Left lung (tissue), 10 donors: ENCODE results near the gene SPTBN5. TPM values are rescaled to one million over a fixed set of nuclear protein-coding genes. Genes with fewer than 3 reads are reported as not detected.
A peak's percentile ranks its signal among the peaks of the same experiment; 100 is the strongest.

Experiments
- ATAC-seq: fragments of 200-7000 bp; cut with Tn5 transposase; one replicate; pipeline ENCODE4 v1.9.1; 2020; ENCODE audit warnings: moderate library complexity
- DNase-seq, 4 donors: peaks; one replicate each; pipeline ENCODE4 v3.0.0-alpha.2; 2013 to 2020
- H3K27ac ChIP-seq, 2 donors: fragments of 200-600 bp; sonication (generic) in 1 of 2; one replicate each; pipeline versions ENCODE4 v1.5.0 to v1.8.0; 2020 to 2021
- H3K27me3 ChIP-seq, 2 donors: fragments of 200-600 bp; sonication (generic) in 1 of 2; one replicate each; pipeline versions ENCODE4 v1.5.0 to v1.8.0; 2020 to 2021
- H3K36me3 ChIP-seq, 2 donors: fragments of 200-600 bp; sonication (generic) in 1 of 2; one replicate each; pipeline versions ENCODE4 v1.5.0 to v1.8.0; 2020 to 2021
- H3K4me1 ChIP-seq, 2 donors: fragments of 200-600 bp; one replicate each; pipeline ENCODE4 v1.8.0; 2021
- H3K4me3 ChIP-seq, 2 donors: fragments of 200-600 bp; sonication (generic) in 1 of 2; one replicate each; pipeline versions ENCODE4 v1.5.0 to v1.8.0; 2020 to 2021; ENCODE audit warnings: mild to moderate bottlenecking in 1 of 2
- H3K9me3 ChIP-seq, 2 donors: fragments of 200-600 bp; sonication (generic) in 1 of 2; one replicate each; pipeline versions ENCODE4 v1.5.0 to v1.8.0; 2020 to 2021
- intact Hi-C, 2 donors: fragments of 100-400 bp; cut with DNase I; formaldehyde crosslinking; loops; one replicate each; pipeline versions ENCODE4 v1.11.2 to v1.14.2; 2022
- microRNA-seq, 2 donors: library from miRNA; unstranded; fragments of <30 nt; microRNA quantifications; one replicate each; pipeline ENCODE4, GENCODE V29; 2019
- polyA plus RNA-seq, 6 donors: library from polyadenylated mRNA; unstranded; fragments of 120-200 nt; gene quantifications; one replicate each; pipeline ENCODE4 v1.2.1, GENCODE V29; 2013; ENCODE audit not compliant: insufficient read length in 6 of 6
- total RNA-seq, 2 donors: library from RNA; stranded (reverse); fragmentation: NEBNext Ultra II Directional; extraction: Animal tissue kit (Norgen Biotek cat#: 25700); gene quantifications; one replicate each; pipeline ENCODE4 v1.2.1, GENCODE V29; 2021
- TF ChIP-seq, protein P1 (sequence below), 2 donors: fragments of 200-600 bp; sonication (generic) in 1 of 2; IDR thresholded peaks; one replicate each; pipeline versions ENCODE4 v1.5.0 to v1.8.0; 2021; ENCODE audit warnings: antibody characterized with exemption in 2 of 2
- donor health status: DM: no; HTN: yes; CAD: no.
- donor health status: DM: no; HTN: no; CAD: no.

The SPTBN5 gene
- total and polyA plus RNA-seq, 8 donors = 0.67 to 4.8 (median 1.3) TPM

DNA sequence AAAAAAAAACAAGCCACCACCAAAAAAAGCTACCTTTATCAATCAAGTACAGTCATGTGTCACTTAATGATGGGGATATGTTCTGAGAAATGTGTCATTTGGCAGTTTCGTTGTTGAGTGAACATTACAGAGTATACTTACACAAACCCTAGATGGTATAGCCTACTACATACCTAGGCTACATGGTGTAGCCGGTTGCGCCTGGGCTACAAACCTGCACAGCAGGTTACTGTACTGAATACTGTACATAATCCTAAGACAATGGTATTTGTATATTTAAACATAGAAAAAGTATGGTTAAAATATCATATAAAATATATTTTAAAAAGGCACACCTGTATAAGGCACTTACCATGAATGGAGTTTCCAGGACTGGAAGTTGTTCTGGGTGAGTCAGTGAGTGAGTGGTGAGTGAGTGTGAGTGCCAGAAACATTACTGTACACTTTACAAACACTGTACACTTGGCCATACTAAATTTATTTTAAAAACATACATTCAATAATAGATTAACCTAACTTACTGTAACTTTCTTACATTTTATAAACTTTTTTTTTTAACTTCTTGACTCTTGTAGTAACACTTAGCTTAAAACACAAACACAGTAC, 91.9 kb downstream of the SPTBN5 start:
- Histone ChIP-seq H3K4me1 (peaks cover under 1 to 2% of the 10 kb centered on the region in 2 donors), H3K9me3 (no peaks in the 10 kb centered on the region), H3K27ac (no peak overlapping the region), H3K36me3 (peaks cover 0 to 22% of the 10 kb centered on the region in 2 donors), H3K27me3 (no peaks in the 10 kb centered on the region), H3K4me3 (no peak overlapping the region)
- ATAC-seq = no peak
- DNase-seq = no peak
- intact Hi-C loops = no loop called here
- TF ChIP-seq, protein P1, sequence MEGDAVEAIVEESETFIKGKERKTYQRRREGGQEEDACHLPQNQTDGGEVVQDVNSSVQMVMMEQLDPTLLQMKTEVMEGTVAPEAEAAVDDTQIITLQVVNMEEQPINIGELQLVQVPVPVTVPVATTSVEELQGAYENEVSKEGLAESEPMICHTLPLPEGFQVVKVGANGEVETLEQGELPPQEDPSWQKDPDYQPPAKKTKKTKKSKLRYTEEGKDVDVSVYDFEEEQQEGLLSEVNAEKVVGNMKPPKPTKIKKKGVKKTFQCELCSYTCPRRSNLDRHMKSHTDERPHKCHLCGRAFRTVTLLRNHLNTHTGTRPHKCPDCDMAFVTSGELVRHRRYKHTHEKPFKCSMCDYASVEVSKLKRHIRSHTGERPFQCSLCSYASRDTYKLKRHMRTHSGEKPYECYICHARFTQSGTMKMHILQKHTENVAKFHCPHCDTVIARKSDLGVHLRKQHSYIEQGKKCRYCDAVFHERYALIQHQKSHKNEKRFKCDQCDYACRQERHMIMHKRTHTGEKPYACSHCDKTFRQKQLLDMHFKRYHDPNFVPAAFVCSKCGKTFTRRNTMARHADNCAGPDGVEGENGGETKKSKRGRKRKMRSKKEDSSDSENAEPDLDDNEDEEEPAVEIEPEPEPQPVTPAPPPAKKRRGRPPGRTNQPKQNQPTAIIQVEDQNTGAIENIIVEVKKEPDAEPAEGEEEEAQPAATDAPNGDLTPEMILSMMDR (IDR thresholded peaks at IDR 0.05) = no peak

DNA sequence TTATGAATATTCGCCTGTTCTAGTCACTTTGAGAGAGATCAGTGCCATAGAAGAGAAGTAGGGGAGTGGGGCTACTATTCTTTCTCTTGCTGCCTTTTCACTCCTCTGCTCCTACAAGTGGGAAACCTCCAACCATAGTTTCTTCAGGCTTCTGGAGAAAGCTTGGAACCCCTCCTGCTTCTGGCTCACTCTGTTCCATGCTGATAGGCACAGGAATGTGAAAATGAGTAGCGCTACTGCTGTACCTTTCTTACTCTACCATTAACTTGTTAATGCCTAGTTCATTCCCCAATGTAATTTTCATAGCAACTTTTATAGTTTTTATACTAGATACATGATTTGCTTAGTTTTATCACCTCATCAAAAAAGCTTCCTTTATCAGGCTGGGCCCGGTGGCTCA, 92.7 kb downstream of the SPTBN5 start:
- Histone ChIP-seq H3K27me3 (no peaks in the 10 kb centered on the region), H3K4me3 (no peak overlapping the region), H3K9me3 (no peaks in the 10 kb centered on the region), H3K36me3 (peaks cover 0 to 22% of the 10 kb centered on the region in 2 donors), H3K4me1 (peaks cover 4 to 6% of the 10 kb centered on the region in 2 donors), H3K27ac (no peak overlapping the region)
- intact Hi-C loops = no loop called here
- ATAC-seq = no peak
- TF ChIP-seq, protein P1 (IDR thresholded peaks at IDR 0.05) = no peak
- no peak for DNase-seq

DNA sequence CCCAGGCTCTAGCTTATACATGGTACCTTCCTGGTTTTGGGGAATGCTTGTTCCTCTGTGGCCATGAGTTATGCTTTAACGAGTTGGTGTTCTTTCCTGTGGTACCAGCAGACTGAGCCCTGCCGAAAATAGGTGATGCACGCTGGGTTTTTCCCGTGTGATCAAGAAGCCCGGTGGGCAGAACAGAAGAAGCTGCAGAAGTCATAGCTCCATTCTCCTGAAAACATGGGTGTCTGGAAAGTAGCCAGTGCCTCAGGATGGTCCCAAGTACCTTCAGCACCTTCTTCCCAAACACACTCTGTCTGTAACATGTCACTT, 94.4 kb downstream of the SPTBN5 start:
- Histone ChIP-seq H3K27me3 (no peaks in the 10 kb centered on the region), H3K27ac (no peak overlapping the region), H3K4me3 (no peak overlapping the region), H3K36me3 (peaks cover 0 to 22% of the 10 kb centered on the region in 2 donors), H3K9me3 (no peaks in the 10 kb centered on the region), H3K4me1 (peaks cover 4 to 8% of the 10 kb centered on the region in 2 donors)
- TF ChIP-seq, protein P1 (IDR thresholded peaks at IDR 0.05) = no peak
- DNase-seq (no peak), ATAC-seq (no peak)
- intact Hi-C loops = no loop called here

DNA sequence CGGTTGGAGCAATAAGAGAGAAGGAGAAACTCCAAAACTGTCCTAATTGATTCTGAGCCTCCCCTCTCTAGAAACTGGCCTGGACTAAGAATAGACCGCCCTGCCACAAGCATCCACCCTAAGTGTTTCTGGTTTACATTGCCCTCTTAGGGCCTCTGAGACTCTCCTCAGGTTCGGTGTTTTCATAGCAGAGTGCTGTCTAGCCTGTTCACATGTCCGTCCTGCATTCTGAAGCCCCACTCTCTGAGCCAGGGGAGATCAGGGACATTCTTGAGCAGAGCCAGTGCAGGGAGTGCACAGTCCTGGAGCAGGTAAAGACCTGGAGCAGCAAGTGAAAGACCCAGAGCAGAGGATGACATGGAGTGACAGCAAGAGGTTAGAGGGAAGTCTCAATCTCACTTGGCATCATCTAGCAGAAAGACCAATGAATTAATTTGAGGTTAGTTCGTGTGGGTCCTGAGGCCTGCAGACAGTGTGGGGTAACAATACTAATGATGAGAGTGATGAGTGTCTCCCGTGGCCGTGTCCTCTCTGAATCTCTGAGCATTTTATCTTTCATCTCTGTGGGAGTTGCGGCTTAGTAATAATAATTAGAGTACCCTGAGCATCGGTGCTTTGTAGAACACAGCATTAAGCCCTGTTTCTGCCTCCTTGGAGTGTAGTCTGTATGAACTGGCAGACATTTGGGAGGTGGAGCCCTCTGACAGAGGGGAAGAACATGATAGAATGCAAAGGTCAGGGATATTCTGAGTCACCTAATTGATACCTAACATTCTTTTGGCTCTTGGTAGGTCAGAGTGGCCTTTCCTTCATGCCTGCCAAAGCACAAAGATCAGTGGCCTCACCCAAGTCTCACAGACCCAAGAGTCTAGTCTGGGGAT, 95.0 kb downstream of the SPTBN5 start:
- TF ChIP-seq, protein P1 (IDR thresholded peaks at IDR 0.05) = no peak
- intact Hi-C loops = no loop called here
- no peak overlapping the region for H3K27ac ChIP-seq
- no peaks in the 10 kb centered on the region for H3K9me3 ChIP-seq
- peaks cover 0 to 22% of the 10 kb centered on the region in 2 donors for H3K36me3 ChIP-seq
- ATAC-seq (peak; percentile 82), DNase-seq (no peak)
- H3K4me1 ChIP-seq = peaks cover 4 to 8% of the 10 kb centered on the region in 2 donors
- H3K27me3 ChIP-seq = no peaks in the 10 kb centered on the region
- H3K4me3 ChIP-seq = no peak overlapping the region

Small RNAs within 50 kb of the gene (microRNA-seq; reads per million reads assigned to microRNA genes)
- 0 reads per million in 2 donors for gene MIR4310

Other genes starting within 250 kb of the SPTBN5 start
- 10 to 100 TPM; 33.4 to 33.7 TPM for gene MGA, start 233.6 kb downstream of the SPTBN5 start, total RNA-seq
- 10 to 100 TPM; 36.5 to 41.7 (median 39.7) TPM for gene MGA, start 233.6 kb downstream of the SPTBN5 start, polyA plus RNA-seq
- gene MAPKBP1, start 119.6 kb downstream of the SPTBN5 start, total RNA-seq = 10 to 100 TPM; 22.8 to 25.4 TPM
- gene MAPKBP1, start 119.6 kb downstream of the SPTBN5 start, polyA plus RNA-seq = 10 to 100 TPM; 18.5 to 24.9 (median 22.9) TPM
- 10 to 100 TPM; 19.5 to 26.4 TPM for gene JMJD7, start 66.0 kb downstream of the SPTBN5 start, total RNA-seq
- gene JMJD7, start 66.0 kb downstream of the SPTBN5 start, polyA plus RNA-seq = 10 to 100 TPM; 10.2 to 17.2 (median 11.9) TPM
- 1 to 10 TPM; 9.2 to 9.3 TPM for gene PLA2G4B, start 55.2 kb downstream of the SPTBN5 start, total RNA-seq
- gene PLA2G4B, start 55.2 kb downstream of the SPTBN5 start, polyA plus RNA-seq = 10 to 100 TPM in 5 of 6 donors, 1 to 10 TPM in 1; 9.8 to 23.1 (median 13.1) TPM
- 10 to 100 TPM; 23.0 to 32.6 TPM for gene EHD4, start 78.5 kb upstream of the SPTBN5 start, total RNA-seq
- 10 to 100 TPM; 11.7 to 14.4 (median 12.2) TPM for gene EHD4, start 78.5 kb upstream of the SPTBN5 start, polyA plus RNA-seq
- gene PLA2G4E, start 127.0 kb upstream of the SPTBN5 start, total RNA-seq = 1 to 10 TPM in 1 of 2 donors, under 1 TPM in 1; 0.12 to 1.2 TPM
- under 1 TPM; 0.06 to 0.15 (median 0.08) TPM for gene PLA2G4E, start 127.0 kb upstream of the SPTBN5 start, polyA plus RNA-seq
- under 1 TPM; 0.08 to 0.15 TPM for gene PLA2G4D, start 200.5 kb upstream of the SPTBN5 start, total RNA-seq
- gene PLA2G4D, start 200.5 kb upstream of the SPTBN5 start, polyA plus RNA-seq = under 1 TPM; 0.06 to 0.17 (median 0.13) TPM